SK-N-SH (cell line): ENCODE data around the gene FAM9C. TPM values are rescaled to one million over a fixed set of nuclear protein-coding genes. Genes with fewer than 3 reads are reported as not detected.

ENCODE experiments used
- CTCF ChIA-PET: fragments of 300-600, 350-600 bp; formaldehyde crosslinking; extraction: SDS; loops from one replicate; lab custom pipeline; 2021; lab: Yijun Ruan, JAX
- POLR2A ChIA-PET: fragments of 350-600 bp; sonication (Branson Sonifier 250); formaldehyde crosslinking; extraction: SDS; loops from one replicate; lab custom pipeline; 2020; ENCODE audit warnings: antibody characterized with exemption, inconsistent platforms; lab: Yijun Ruan, JAX
- DNase-seq: peaks from one replicate; pipeline ENCODE4 v3.0.0; 2012
- H2AFZ ChIP-seq: fragments of 200-600 bp; sonication (generic); 2 replicates; pipeline ENCODE4 v1.8.1; 2016; ENCODE audit warnings: antibody characterized with exemption, mild to moderate bottlenecking, low read depth
- H3F3A ChIP-seq: fragments of 200-600 bp; sonication (generic); replicated peaks from 2 replicates; pipeline ENCODE3; 2016; ENCODE audit warnings: antibody characterized with exemption, mild to moderate bottlenecking; ENCODE audit not compliant: insufficient read depth
- H3K27ac ChIP-seq, 2 experiments: fragments of 200-500 bp in 1 of 2; fragments of 200-600 bp in 1 of 2; sonication (Bioruptor generic) in 1 of 2; sonication (generic), shearing (Covaris generic) in 1 of 2; 2 replicates each; pipeline versions ENCODE4 v1.5.1 to v1.6.1; 2014 to 2016; ENCODE audit warnings: low read depth in 2 of 2, inconsistent platforms in 1 of 2, low read length in 1 of 2, mild to moderate bottlenecking in 1 of 2, mixed read lengths in 1 of 2
- H3K27me3 ChIP-seq: fragments of 200-600 bp; sonication (generic), shearing (Covaris generic); 2 replicates; pipeline ENCODE4 v1.6.1; 2016; ENCODE audit warnings: mixed run types; ENCODE audit not compliant: insufficient read depth
- H3K36me3 ChIP-seq, 2 experiments: fragments of 200-500 bp in 1 of 2; fragments of 200-600 bp in 1 of 2; sonication (Bioruptor generic) in 1 of 2; sonication (generic) in 1 of 2; replicated peaks in 1 of 2; 2 replicates each; pipeline versions ENCODE3 to v1.5.1; 2014 to 2016; ENCODE audit warnings: low read length in 1 of 2, mild to moderate bottlenecking in 1 of 2; ENCODE audit not compliant: insufficient read depth in 2 of 2, control insufficient read depth in 1 of 2
- H3K4me1 ChIP-seq, 2 experiments: fragments of 200-500 bp in 1 of 2; fragments of 200-600 bp in 1 of 2; sonication (Bioruptor generic) in 1 of 2; sonication (generic), shearing (Covaris generic) in 1 of 2; 2 replicates each; pipeline versions ENCODE4 v1.5.1 to v1.6.1; 2014 to 2016; ENCODE audit warnings: low read depth in 1 of 2, low read length in 1 of 2, mixed run types in 1 of 2; ENCODE audit not compliant: insufficient read depth in 2 of 2, control insufficient read depth in 1 of 2
- H3K4me2 ChIP-seq: fragments of 200-600 bp; sonication (generic), shearing (Covaris generic); 2 replicates; pipeline ENCODE4 v1.6.1; 2017; ENCODE audit warnings: mixed run types
- H3K4me3 ChIP-seq, 2 experiments: fragments of 200-500 bp in 1 of 2; fragments of 200-600 bp in 1 of 2; sonication (Bioruptor generic) in 1 of 2; sonication (generic), shearing (Covaris generic) in 1 of 2; 2 replicates each; pipeline versions ENCODE4 v1.5.1 to v1.8.1; 2014 to 2016; ENCODE audit warnings: low read depth in 2 of 2, inconsistent platforms in 1 of 2, low read length in 1 of 2, mild to moderate bottlenecking in 1 of 2, mixed read lengths in 1 of 2, moderate library complexity in 1 of 2
- H3K79me2 ChIP-seq: fragments of 200-600 bp; sonication (generic); 2 replicates; pipeline ENCODE4 v1.8.1; 2017; ENCODE audit warnings: mild to moderate bottlenecking; ENCODE audit not compliant: insufficient read depth
- H3K9ac ChIP-seq: fragments of 200-600 bp; sonication (generic); 2 replicates; pipeline ENCODE4 v1.6.1; 2017; ENCODE audit warnings: mixed run types
- H3K9me2 ChIP-seq: fragments of 200-600 bp; sonication (generic); 2 replicates; pipeline ENCODE4 v1.6.1; 2017; ENCODE audit warnings: mixed run types
- H3K9me3 ChIP-seq: fragments of 200-600 bp; sonication (generic); 2 replicates; pipeline ENCODE4 v1.6.1; 2017; ENCODE audit warnings: mixed run types, mild to moderate bottlenecking, moderate library complexity
- H4K20me1 ChIP-seq: fragments of 200-600 bp; sonication (generic); 2 replicates; pipeline ENCODE4 v1.6.1; 2017; ENCODE audit warnings: mild to moderate bottlenecking, mixed run types; ENCODE audit not compliant: insufficient read depth
- EZH2phosphoT487 ChIP-seq: fragments of 200-600 bp; sonication (generic); IDR thresholded peaks from 2 replicates; pipeline ENCODE4 v1.6.1; 2017; ENCODE audit warnings: low read depth, mixed run types, mild to moderate bottlenecking, antibody characterized with exemption, moderate library complexity, borderline replicate concordance
- IRF3 ChIP-seq: fragments of 150-350 bp; IDR thresholded peaks from 2 replicates; pipeline ENCODE4 v1.6.1; 2016; ENCODE audit warnings: mild to moderate bottlenecking, low read depth, low read length
- MAX ChIP-seq: IDR thresholded peaks from 2 replicates; pipeline ENCODE4 v1.4.0; 2012; ENCODE audit warnings: low read depth
- MEF2A ChIP-seq: IDR thresholded peaks from 2 replicates; pipeline ENCODE4 v1.4.0; 2012; ENCODE audit warnings: low read depth, borderline replicate concordance
- NRF1 ChIP-seq: IDR thresholded peaks from 2 replicates; pipeline ENCODE4 v1.6.1; 2012; ENCODE audit warnings: low read depth, mild to moderate bottlenecking, low read length
- PBX3 ChIP-seq: IDR thresholded peaks from 2 replicates; pipeline ENCODE4; 2012
- RAD21 ChIP-seq: IDR thresholded peaks from 2 replicates; pipeline ENCODE4 v1.6.1; 2012; ENCODE audit warnings: mild to moderate bottlenecking, low read length
- RFX5 ChIP-seq: IDR thresholded peaks from 2 replicates; pipeline ENCODE4 v1.6.1; 2012; ENCODE audit warnings: mild to moderate bottlenecking, improper control_type of control experiment, low read length
- SMC3 ChIP-seq: IDR thresholded peaks from 2 replicates; pipeline ENCODE4 v1.6.1; 2012; ENCODE audit warnings: low read depth, low read length, improper control_type of control experiment
- TAF1 ChIP-seq: IDR thresholded peaks from 2 replicates; pipeline ENCODE4 v1.6.1; 2012; ENCODE audit warnings: low read depth, mild to moderate bottlenecking, low read length, moderate library complexity, borderline replicate concordance
- USF1 ChIP-seq: IDR thresholded peaks from 2 replicates; pipeline ENCODE4 v1.4.0; 2012; ENCODE audit warnings: low read depth, borderline replicate concordance
- YY1 ChIP-seq: IDR thresholded peaks from 2 replicates; pipeline ENCODE4 v1.4.0; 2012; ENCODE audit warnings: low read depth, mild to moderate bottlenecking
- WGBS: methylation state at CpG from one replicate; pipeline ENCODE4 v1.1.6; 2017; ENCODE audit warnings: low lambda C conversion rate; 5-methylcytosine and 5-hydroxymethylcytosine counted together
- polyA plus RNA-seq, 3 experiments: library from polyadenylated mRNA; depleted of rRNA; stranded (reverse); fragments of >200 nt; gene quantifications; 2 replicates each; pipeline ENCODE4 v1.2.3, GENCODE V29; 2012

Gene FAM9C
- polyA plus RNA-seq, 1 of the 3 experiments (the other 2 are of a cell fraction), result 2.6 TPM

GRCh38 chrX:13059637-13060499, 15.4 kb upstream of the FAM9C start (continued):
- no peak for TF ChIP-seq IRF3
- TF ChIP-seq MAX, result peak; percentile 80; the same call in 1 of the 2 replicates
- peak; percentile 90 for TF ChIP-seq PBX3
- TF ChIP-seq USF1, result no peak
- TF ChIP-seq TAF1, result peak; percentile 28; the same call in 1 of the 2 replicates
- no peak for TF ChIP-seq RFX5
- no peak for TF ChIP-seq RAD21
- TF ChIP-seq NRF1, result no peak
- TF ChIP-seq YY1, result no peak
- TF ChIP-seq MEF2A, result peak; percentile 72; the same call in 1 of the 2 replicates

GRCh38 chrX:13055486-13055885, 11.1 kb upstream of the FAM9C start:
- Histone ChIP-seq H3K9me3 (no peaks in the 10 kb centered on the region), H3K4me1 (peaks cover 0 to 12% of the 10 kb centered on the region in 2 experiments; a peak in 2 of 4 replicates), H3K27me3 (no peaks in the 10 kb centered on the region), H3F3A (peaks cover 12% of the 10 kb centered on the region), H3K9ac (no peak overlapping the region), H3K9me2 (no peaks in the 10 kb centered on the region), H2AFZ (no peak overlapping the region), H4K20me1 (no peaks in the 10 kb centered on the region), H3K27ac (no peak overlapping the region), H3K36me3 (no peaks in the 10 kb centered on the region), H3K4me3 (no peak overlapping the region), H3K4me2 (no peak overlapping the region), H3K79me2 (no peaks in the 10 kb centered on the region)
- WGBS, result 69% methylated on average over 1 of the region's 1 CpG
- CTCF ChIA-PET, result no interaction called here
- POLR2A ChIA-PET, result no interaction called here
- TF ChIP-seq NRF1 (no peak), EZH2phosphoT487 (no peak), PBX3 (no peak), SMC3 (no peak)
- no peak for DNase-seq
